Measurements from ENCODE around the gene QPCTL.

Gene QPCTL

GRCh38 chr19:45692187-45693105, at the start of gene QPCTL:
Gene QPCTL, plus strand, starts transcription at chr19:45692666. Its CDS starts 38 bp downstream, at chr19:45692704.
- peak; percentile 96 for DNase-seq (ENCODE audit: low spot score)

GRCh38 chr19:45643024-45643926, 49.2 kb upstream of the QPCTL start:
- peak; percentile 80 for DNase-seq (ENCODE audit: low spot score)

- DNase-seq (ENCODE audit: low spot score): no peak
These were observed 48.3 kb upstream of the QPCTL start for GRCh38 chr19:45643927-45644771.

- no peak for DNase-seq (ENCODE audit: low spot score)
These were observed 47.3 kb upstream of the QPCTL start for GRCh38 chr19:45645068-45645630.

GRCh38 chr19:45645631-45646344, 46.7 kb upstream of the QPCTL start:
- DNase-seq (ENCODE audit: low spot score): no peak

- DNase-seq (ENCODE audit: low spot score): no peak
These were observed 46.1 kb upstream of the QPCTL start for GRCh38 chr19:45646345-45646698.

GRCh38 chr19:45650722-45651121, 41.7 kb upstream of the QPCTL start:
- DNase-seq (ENCODE audit: low spot score): no peak

- DNase-seq (ENCODE audit: low spot score): no peak
These were observed 38.8 kb upstream of the QPCTL start for GRCh38 chr19:45653634-45654033.

- DNase-seq (ENCODE audit: low spot score): no peak
These were observed 37.4 kb upstream of the QPCTL start for GRCh38 chr19:45655073-45655472.

- DNase-seq (ENCODE audit: low spot score): no peak
These were observed 34.8 kb upstream of the QPCTL start for GRCh38 chr19:45657520-45658167.

GRCh38 chr19:45659096-45659729, 33.3 kb upstream of the QPCTL start:
- no peak for DNase-seq (ENCODE audit: low spot score)

- no peak for DNase-seq (ENCODE audit: low spot score)
These were observed 31.8 kb upstream of the QPCTL start for GRCh38 chr19:45660636-45661035.

GRCh38 chr19:45663800-45664199, 28.7 kb upstream of the QPCTL start:
- DNase-seq (ENCODE audit: low spot score): no peak

- DNase-seq (ENCODE audit: low spot score): no peak
These were observed 27.9 kb upstream of the QPCTL start for GRCh38 chr19:45664575-45664974.

GRCh38 chr19:45667620-45668341, 24.7 kb upstream of the QPCTL start, which contains the start of gene GIPR:
Gene GIPR, plus strand, starts transcription at chr19:45668221. Its CDS starts 1,300 bp downstream, at chr19:45669521.
- DNase-seq (ENCODE audit: low spot score): no peak

- no peak for DNase-seq (ENCODE audit: low spot score)
These were observed 24.1 kb upstream of the QPCTL start for GRCh38 chr19:45668342-45668871.

- peak; percentile 81 for DNase-seq (ENCODE audit: low spot score)
These were observed 21.6 kb upstream of the QPCTL start for GRCh38 chr19:45670670-45671453.

- DNase-seq (ENCODE audit: low spot score): no peak
These were observed 17.5 kb upstream of the QPCTL start for GRCh38 chr19:45674946-45675345.
